GM19099 (cell line): ENCODE measurements around the gene PTPRF.

Experiments used
- POLR2A ChIP-seq: IDR thresholded peaks from 3 replicates; pipeline ENCODE4 v1.6.1; 2011; ENCODE audit warnings: low read depth; ENCODE audit not compliant: insufficient read length; ENCODE audit errors: extremely low read depth

Gene PTPRF

GRCh38 chr1:43622471-43622870 lies 91.8 kb downstream of the PTPRF start:
- no peak for TF ChIP-seq POLR2A

- TF ChIP-seq POLR2A: no peak
Observed at GRCh38 chr1:43622901-43623780, 92.5 kb downstream of the PTPRF start.

- no peak for TF ChIP-seq POLR2A
Observed at GRCh38 chr1:43625063-43625780, 94.5 kb downstream of the PTPRF start.

- TF ChIP-seq POLR2A: no peak
Observed at GRCh38 chr1:43632135-43632670, 101.5 kb downstream of the PTPRF start.

- no peak for TF ChIP-seq POLR2A
Observed at GRCh38 chr1:43634721-43635120, 104.0 kb downstream of the PTPRF start.

GRCh38 chr1:43636006-43636641 lies 105.4 kb downstream of the PTPRF start:
- no peak for TF ChIP-seq POLR2A

- TF ChIP-seq POLR2A: no peak
Observed at GRCh38 chr1:43637267-43637666, 106.6 kb downstream of the PTPRF start.

GRCh38 chr1:43639976-43640794 lies 109.5 kb downstream of the PTPRF start:
- TF ChIP-seq POLR2A: no peak

- no peak for TF ChIP-seq POLR2A
Observed at GRCh38 chr1:43644558-43644957, 113.9 kb downstream of the PTPRF start.

- TF ChIP-seq POLR2A: no peak
Observed at GRCh38 chr1:43645461-43645860, 114.8 kb downstream of the PTPRF start.

GRCh38 chr1:43648221-43648847 lies 117.7 kb downstream of the PTPRF start:
- no peak for TF ChIP-seq POLR2A

GRCh38 chr1:43648876-43649477 lies 118.3 kb downstream of the PTPRF start:
- no peak for TF ChIP-seq POLR2A

GRCh38 chr1:43650310-43651085 lies 119.8 kb downstream of the PTPRF start:
- TF ChIP-seq POLR2A: peak; percentile 99
